GM12892 (cell line): Measurements from ENCODE around the gene NAV2.

ENCODE experiments used
- POLR2A ChIP-seq: IDR thresholded peaks from 2 replicates; pipeline ENCODE4 v1.6.1; 2011; ENCODE audit warnings: low read depth, low read length, control low read depth
- POLR2AphosphoS5 ChIP-seq: IDR thresholded peaks from 2 replicates; pipeline ENCODE4 v1.6.1; 2011; ENCODE audit warnings: low read depth, low read length, control low read depth
- TAF1 ChIP-seq: IDR thresholded peaks from 2 replicates; pipeline ENCODE4 v1.6.1; 2011; ENCODE audit warnings: low read depth, mild to moderate bottlenecking, control low read depth, low read length, borderline replicate concordance

DNA sequence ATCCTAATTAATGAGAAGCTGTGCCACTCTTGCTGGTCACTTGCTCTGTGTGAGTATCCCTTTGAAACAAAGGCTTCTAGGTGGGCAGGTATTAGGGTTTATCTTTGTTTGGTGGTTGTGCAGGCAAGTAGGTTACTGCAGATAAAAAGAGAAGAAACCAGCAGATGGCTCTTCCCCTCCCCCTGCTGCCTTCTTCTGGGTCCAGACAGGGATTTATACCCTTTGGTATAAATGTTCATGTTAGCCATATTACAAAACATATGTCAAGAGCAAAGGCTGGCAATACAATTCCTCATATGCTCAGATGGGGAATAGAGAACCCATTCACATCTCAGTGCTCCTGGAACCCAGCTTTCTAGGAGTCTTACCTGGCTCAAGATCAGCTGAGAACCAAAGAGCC lies 109.9 kb downstream of the NAV2 start:
- TF ChIP-seq POLR2A (no peak), POLR2AphosphoS5 (no peak), TAF1 (no peak)
